Cortex of kidney (tissue), 1 donor: ENCODE measurements around the gene IQUB.
"Not testable (repeated sequence)": the region's sequence is repeated elsewhere in the genome, so short reads cannot be mapped to it uniquely, and the experiment has no call there.

Experiments used
- DNase-seq: peaks from one replicate; lab custom pipeline; 2025; lab: John Stamatoyannopoulos, UW

IQUB gene

DNA sequence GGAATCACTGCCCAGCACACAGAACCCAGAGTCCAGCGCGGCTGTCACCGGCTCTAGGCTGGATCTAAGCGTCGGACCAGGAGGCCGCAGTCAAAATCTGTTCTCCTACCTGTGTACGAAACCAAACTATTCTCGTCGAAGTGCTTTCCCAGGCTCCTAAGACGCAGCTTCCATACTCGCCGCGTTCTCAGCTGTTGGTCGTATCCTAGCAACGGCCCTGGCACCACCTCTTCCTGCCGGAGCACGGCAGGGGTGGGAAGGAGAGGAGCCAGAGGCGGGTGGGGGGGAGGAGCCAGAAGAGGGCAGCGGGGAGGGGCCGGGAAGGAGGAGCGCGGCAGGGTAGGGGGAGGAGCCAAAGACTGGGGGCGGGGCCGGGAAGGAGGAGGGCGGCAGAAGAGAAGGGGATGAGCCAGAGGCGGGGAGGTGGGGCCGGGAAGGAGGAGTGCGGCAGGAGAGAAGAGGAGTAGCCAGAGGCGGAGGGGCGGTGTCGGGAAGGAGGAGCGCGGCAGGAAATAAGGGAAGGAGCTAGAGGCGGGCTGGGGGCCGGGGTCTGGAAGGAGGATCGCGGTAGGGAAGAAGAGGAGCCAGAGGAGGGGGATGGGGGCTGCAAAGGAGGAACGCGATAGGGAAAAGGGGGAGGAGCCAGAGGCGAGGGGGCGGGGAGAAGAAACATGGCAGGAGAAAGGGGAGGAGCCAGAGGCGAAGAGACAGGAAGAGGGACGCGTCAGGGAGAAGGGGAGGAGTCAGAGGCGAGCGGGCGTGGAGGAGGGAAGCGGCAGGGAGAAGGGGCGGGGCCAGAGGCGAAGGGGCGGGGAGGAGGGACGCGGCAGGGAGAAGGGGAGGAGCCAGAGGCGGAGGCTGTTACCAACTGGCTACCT is at the start of gene IQUB:
Gene IQUB, minus strand, starts transcription at position 213 of the 878 bp plus-strand sequence. CDS start 22,255 bp downstream, outside the sequence.
- peak; percentile 83 for DNase-seq

DNA sequence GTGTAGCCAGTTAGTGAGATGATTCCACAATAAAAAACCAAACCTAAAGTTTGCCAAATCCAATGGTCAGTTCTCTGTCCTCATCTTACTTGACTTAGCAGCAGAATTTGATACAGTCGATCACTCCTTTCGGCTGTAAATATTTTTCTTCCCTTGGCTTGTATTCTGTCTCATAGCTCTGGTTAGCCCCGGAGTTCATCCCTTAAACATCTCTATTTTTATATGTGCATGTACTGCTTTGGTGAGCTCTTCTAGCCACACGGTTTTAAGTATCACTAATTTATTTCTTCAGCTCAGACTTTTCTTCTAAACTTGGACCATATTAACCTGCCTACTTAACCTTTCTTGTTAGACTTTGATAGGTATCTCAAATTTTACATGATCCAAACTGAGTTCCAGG is 49.4 kb upstream of the IQUB start:
- no peak for DNase-seq

DNA sequence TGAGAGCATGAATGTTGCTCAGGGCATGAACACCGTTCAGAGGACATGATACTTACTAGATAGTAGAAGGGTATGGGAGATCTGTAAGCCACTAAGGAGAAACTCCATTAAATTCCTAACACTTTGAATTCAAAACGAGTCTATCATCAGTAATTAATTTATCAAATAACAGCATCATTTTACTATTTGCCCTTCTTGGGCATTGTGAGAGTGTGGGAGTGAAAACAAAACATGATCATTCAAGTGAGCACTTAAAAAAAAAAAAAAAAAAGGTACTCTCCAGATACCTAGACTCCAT is 46.7 kb upstream of the IQUB start:
- no peak for DNase-seq

DNA sequence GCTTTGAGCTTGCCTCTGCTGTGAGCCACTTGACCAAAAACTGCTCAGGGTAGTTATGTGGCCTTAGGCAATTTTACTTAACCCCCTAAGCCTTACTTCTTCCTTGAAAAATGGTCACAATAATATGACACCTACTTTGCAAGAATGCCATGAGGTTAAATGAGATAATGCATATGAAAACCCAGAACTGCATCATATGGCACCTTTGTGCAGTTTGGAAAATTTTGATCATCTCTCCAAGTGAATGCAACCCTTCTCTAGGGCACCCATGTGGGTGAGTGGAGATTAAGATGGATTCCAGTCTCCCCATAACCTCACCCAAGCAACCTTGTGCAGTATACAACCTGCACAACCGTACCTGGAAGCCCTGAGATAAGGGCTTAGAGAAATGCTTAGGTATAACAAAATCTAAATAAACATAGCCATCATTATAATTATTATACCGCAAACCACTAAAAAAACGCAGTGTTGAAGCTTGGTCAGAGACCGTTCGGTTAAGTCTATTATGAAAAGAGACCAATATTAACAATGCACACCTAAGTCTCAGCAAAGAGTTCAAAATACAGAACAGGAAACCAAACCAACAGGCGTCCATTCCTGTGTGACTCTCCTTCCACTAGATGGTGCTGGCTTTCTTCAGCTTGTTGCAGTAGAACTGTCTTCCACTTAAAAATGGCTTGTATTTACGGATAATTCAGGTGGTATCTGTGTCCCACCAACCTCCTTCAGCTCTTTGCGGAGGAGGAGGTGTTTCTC is 46.2 kb upstream of the IQUB start:
- DNase-seq: no peak

DNA sequence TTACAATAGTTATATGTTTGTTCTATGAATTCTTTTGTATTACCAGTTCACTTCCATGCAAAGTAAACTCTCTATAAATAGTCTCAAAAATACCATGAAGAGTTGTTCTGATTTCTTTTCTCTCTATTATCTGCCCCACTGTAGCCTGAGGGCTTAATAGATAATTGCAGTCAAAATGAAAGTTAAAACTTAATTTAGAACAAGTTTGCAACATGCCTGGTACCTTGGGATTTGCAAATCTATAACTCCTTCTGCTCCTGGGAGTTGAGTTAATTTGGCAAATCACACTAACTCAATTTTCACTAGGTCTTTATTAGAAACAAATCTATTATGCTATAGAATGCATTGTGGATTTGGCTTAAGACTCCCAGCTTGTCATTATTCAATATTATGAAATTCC is 45.0 kb upstream of the IQUB start:
- DNase-seq: no peak

DNA sequence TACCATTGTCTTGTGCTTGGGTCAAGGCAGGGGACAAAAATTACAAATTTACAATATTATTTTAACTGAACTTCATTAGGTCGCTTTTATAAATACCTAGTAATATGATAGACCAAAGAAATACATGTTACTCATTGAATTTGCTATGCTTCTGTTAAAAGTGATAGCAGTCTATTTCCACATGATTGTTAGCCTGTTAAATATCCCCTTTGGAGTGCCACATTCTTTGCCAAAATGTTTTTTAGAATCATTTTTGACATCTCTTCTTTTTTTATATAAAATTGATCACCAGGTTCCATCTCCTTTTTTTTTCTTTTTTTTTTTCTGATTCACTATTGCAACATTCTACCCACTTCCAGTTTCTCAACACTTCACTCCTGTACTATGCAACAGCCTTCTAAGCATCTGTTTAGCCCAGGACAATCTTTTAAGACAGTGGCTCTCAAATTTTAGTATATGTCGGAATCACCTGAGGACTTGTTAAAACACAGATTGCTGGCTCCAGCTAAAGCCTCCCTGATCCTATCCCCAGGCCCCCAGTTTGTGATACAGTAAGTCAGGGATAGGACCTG is 39.6 kb upstream of the IQUB start:
- DNase-seq: no peak

DNA sequence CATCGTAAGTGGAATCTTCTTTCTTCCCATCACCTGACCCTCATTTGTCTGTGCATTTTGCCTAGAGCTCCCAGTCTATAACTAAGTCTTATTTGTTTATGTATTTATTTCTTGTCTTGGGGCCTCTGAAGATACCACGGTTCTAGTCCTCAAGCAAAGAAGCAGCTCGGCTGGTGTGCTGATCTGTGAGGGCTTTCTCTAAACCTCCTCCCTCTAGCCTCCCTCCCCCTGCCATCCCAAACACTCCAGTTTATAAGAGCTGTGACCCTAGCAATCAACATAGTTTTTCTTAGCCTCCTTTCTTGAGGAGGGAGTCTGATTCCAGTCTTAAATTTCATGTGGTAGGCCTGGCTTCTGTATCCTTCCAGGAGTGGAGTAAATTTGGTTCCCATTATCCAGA is 38.9 kb upstream of the IQUB start:
- no peak for DNase-seq

DNA sequence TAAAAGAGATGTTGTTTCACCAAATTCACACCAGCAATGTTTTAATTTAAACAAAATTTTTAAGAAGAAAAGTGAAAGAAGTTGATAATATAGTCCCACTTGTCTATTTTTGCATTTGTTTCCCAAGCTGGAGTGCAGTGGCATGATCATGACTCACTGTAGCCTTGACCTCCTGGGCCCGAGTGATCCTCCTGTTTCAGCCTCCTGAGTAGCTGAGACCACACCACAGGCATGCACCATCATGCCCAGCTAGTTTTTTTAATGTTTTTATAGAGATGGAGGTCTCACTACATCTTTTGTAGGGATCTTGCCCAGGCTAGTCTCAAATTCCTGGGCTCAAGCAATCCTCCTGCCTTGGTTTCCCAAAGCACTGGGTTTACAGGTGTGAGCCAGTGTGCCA is 37.3 kb upstream of the IQUB start:
- no peak for DNase-seq

DNA sequence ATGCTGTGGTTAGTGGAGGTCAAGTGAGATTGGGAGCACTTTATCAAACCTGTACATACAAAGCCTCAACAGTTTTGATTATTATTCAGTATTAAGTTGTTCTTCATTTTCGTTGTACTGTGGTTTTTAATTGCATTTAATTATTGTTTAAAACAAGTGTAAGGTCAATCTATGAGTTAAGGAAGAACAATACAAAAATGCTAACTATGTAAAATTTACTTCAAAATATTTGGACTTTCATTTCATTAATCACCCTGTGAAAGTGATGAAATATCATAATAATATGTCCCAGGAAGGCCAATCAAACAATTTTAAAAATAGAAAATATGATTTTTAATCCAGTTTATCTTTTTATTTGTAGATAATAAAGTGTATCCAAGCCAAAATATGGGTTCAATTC is 36.8 kb upstream of the IQUB start:
- no peak for DNase-seq

DNA sequence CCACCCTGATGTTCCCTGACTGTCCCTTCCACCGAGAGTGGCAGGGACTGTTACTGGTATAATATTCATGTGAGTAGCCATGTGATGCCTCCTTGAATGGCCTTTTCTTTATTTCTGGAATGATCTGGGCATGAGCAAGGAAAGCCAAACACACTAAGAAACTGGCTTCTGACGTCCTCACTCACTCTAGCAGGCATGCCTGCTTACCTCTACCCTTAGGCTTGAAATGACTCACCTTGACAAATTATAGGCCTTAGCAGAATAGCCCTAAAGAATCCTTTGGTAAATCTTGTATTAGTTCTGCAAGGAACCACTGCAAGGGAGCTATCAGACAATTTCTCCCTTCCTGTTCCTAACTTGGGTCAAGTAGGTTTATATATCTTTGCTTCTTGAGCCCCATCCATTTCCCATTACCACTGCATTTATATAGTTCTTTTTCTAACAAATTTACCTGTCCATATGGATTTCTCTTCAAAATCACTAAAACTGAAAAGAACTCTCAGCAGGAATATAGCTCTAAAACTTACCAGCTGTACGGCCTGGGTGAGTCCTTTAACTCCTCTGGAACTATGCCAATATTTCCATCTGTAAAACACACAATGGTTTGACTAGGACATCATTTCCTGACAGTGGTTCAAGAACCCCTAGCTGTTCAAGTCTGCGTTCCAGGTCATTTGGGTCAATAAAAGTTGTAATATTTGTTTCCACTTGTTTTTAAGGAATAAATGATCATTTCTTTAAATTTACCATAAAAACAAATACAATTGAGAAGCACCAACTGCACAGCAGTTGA is 36.2 kb upstream of the IQUB start:
- no peak for DNase-seq

DNA sequence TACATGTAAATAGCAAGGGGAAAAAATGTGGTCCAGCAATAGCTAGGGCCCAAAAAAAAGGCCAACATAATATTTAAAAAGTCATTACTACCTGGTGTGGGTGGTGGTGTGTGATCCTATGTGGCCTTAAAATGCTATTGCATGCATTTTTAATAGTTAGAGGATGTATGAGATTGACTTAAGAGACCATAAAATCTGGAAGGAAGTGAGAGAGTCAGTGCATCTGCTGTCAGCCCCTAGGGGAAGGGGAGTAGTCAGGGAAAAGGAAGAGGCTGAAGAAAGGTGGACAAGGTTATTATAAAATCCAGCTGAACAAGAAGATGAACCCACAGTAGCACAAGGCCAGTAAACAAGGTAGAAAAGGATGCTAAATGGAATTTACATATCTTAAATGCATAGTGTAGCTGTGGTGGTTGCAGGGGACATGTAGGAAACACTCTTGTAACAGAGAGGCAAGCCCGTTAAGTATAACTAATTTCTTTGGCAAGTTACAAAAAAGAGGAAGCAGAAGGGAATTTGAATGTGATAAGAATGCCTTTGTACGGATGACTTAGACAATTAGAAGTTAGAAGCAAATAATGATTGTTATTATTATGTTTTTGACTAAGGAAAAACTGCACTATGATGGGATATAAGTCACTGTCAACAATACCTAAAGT is 35.1 kb upstream of the IQUB start:
- no peak for DNase-seq

DNA sequence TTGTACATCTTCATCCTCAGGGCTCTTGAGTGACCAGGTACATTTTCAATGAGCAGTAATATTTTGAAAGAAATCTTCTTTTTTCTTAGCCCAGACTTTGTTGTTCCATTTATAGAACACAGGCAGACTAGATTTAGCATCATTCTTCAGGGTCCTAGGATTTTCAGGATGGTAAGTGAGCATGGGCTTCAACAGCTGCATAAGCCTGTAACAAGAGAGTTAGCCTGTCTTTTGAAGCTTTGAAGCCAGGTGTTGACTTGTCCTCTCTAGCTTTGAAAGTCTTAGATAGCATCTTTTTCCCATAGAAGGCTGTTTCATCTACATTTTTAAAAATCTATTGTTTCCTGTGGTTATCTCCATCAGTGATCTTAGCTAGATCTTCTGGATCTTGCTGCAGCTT is 27.7 kb upstream of the IQUB start:
- DNase-seq: no peak

DNA sequence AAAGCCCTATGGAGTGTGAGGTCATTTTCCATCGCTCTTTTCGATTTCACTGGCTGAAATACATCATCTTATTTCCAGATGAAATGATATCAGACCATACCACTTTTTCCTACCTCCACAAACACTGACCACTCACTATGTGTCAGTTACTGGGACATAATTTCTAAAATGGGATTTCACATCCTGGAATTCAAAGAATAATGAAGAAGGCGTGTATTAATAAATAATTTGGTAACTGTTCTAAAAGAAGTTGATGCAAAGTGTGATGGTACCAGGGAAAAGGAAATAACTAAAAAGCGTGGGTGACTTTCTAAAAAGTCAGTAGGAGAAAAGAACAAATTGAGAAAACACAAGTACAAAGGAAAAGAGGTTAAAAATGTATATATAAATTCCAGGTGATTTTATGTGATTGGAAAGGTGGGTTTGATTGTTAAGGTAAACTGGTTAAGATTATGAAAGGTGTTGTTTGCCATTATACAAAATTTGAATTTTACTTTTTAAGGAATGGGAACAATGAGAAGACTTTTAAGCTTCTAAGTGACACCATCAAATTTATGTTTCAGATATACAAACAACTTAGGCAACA is 24.0 kb upstream of the IQUB start:
- no peak for DNase-seq

DNA sequence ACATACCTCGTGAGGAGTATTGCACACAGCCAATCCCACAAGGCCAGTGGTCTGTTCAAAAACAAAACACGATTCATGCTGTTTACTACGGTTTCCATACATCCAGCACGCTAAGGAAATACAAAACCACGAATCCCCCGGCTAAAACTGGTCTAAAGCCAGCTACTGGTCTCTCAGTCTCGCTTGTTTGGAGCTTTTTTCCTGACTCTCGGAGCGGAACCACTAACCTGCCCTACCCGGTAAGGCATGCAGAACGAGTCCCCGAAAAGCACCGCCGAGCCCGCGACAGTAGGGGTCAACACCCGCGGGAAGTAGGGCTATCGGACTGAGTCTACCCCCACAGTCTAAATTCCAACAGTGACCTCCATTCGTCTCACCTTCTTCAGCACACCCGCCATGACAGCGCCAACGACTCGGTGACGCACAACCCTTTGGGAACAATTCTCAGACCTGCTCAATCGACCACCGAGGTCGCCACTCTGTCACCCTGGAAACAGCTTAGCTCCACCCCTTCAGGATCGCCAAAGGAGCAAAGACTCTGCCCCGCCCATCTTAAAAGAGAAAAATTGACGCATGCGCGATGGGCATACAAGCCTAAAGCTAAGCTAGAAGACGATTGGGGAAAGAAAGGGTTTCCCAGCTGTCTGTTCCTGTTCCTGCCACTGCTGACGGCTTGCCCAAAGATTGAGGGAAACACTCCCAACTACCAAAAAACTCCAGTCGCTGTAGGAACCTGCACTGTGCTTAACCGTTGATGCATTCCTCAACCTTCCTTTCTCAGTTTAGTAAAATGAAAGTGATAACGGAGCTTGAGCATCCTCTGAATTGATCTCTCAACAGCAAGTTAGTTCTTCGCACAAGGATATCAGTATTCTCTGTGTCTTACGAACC is 23.2 kb upstream of the IQUB start, which contains the start of gene NDUFA5:
Gene NDUFA5, minus strand, starts transcription at position 421 of the 891 bp plus-strand sequence. Its CDS starts 23 bp downstream, at position 398.
- no peak for DNase-seq

DNA sequence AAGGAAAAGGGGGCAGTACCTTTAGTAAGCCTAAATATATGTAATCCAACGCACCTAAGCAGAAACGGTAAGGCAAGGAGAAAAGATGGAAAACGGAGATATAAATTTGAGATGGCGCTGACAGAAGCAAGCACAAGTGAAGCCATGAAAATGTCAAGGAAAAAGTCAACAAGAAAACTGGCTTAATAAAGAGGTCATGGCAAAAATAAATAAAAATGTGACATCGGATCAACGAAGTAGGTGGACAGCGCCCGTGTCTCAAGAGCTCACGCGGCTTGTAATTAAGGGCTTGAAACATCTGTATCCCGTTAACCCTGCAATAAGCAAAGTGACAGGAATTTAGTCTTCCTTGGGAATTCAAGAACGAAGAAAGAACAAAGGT is 22.6 kb upstream of the IQUB start:
- no peak for DNase-seq

DNA sequence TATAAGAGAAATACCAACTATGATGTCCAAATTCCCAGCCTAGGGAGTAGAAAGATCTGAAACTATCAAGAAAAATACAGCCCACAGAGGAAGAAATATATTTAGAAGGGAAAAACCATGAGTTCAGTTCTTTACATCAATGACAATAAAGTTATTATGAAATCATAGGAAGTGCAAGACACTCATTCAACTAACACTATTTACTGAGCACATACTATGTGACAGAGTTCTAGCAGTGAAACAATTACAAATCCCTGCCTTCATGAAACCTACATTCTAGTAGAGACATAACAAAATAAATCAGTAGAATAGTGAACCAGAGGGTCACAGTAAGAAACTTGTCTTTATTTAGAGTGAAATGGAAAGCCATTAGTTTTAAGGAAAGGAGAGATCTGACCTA is 21.1 kb upstream of the IQUB start:
- no peak for DNase-seq

DNA sequence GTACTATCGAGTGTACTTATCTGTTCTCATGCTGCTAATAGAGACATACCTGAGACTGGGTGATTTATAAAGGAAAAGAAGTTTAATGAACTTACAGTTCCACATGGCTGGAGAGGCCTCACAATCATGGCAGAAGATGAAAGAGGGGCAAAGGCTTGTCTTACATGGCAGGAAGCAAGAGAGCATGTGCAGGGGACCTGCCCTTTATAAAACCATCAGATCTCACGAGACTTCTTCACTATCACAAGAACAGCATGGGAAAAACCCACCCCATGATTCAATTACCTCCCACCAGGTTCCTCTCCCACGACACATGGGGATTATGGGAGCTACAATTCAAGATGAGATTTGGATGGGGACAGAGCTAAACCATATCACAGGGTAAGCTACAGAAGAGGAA is 18.8 kb upstream of the IQUB start:
- no peak for DNase-seq

DNA sequence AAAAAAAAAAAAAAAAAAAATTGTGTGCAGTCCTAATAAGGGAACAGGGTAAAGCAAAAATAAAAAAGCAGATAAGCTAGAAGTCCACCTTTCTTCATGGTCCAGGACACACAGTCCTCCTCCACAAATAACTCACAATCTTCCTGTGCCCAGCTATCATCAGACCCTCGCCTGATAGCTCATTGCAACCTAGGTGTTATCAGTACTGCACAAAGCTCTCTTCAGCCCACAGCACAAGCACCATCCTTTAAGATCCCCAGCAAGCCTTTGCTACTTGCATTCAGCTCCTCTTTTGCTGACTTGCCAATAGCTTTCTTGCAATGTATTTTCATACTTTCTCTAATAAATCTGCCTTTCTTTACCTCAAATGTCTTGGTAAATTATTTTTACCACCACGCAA is 18.2 kb upstream of the IQUB start:
- DNase-seq: no peak

DNA sequence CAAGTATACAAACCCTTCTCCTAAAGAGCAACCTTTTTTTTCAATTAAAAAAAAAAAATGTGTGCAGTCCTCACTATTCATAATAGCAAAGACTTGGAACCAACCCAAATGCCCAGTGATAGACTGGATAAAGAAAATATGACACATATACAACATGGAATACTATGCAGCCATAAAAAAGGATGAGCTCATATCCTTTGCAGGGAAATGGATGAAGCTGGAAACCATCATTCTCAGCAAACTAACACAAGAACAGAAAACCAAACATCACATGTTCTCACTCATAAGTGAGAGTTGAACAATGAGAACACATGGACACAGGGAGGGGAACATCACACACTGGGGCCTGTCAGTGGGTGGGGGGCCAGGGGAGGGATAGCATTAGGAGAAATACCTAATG is 17.7 kb upstream of the IQUB start:
- DNase-seq: not testable (repeated sequence)

DNA sequence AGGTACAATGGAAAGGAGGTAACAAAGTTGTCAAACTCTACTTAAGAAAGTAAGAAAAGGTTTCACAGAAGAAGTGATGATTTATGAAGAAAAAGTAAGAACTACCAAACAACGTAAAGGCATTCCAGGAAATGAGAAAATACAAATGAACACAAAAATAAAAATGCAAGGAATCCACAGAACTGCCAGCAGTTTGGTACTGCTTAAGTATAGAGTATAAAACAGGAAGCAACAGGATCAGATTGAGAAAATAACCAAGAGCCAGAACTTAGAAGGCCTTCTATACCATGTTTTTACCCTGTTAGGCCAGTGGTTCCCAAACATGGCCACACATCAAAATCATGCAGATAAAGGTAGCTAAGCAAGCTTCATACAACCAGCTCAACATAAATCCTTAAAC is 14.0 kb upstream of the IQUB start:
- DNase-seq: no peak
